BE2C (cell line): ENCODE results near the gene TWSG1.

Source experiments
- DNase-seq: peaks from one replicate; pipeline ENCODE4 v3.0.0-alpha.2; 2020
- H3K27me3 ChIP-seq: fragments of 250-450 bp; sonication (Bioruptor Pico); 2 replicates; pipeline ENCODE4 v1.5.1; 2020; ENCODE audit warnings: mild to moderate bottlenecking
- H3K36me3 ChIP-seq: fragments of 250-450 bp; sonication (Bioruptor Pico); 2 replicates; pipeline ENCODE4 v1.5.1; 2020; ENCODE audit warnings: mild to moderate bottlenecking
- H3K4me1 ChIP-seq: fragments of 250-450 bp; sonication (Bioruptor Pico); 2 replicates; pipeline ENCODE4 v1.5.1; 2020
- H3K4me3 ChIP-seq: 2 replicates; pipeline ENCODE4 v1.5.1; 2011; ENCODE audit warnings: low read depth, low read length
- H3K9me3 ChIP-seq: fragments of 250-450 bp; sonication (Bioruptor Pico); 2 replicates; pipeline ENCODE4 v1.5.1; 2020
- TF ChIP-seq, protein P1 (sequence below): IDR thresholded peaks from 2 replicates; pipeline ENCODE4 v1.5.1; 2012; ENCODE audit warnings: mild to moderate bottlenecking, low read depth, low read length

Gene TWSG1

DNA sequence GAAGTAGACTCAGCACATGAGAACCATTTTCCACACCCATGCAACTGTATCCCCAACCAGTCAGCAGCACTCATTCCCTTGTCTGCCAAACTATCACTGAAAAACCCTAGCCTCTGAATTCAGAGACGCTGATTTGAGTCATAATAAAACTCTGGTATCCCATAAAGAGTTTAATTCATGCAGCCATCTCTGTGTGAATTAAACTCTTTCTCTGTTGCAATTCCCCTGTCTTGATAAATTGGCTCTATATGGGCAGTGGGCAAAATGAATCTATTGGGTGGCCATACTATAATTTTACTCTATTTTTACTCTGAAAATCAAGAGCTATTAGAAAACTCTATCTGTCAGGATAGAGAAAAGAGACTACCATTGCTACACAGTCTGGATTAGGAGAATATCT, 40.6 kb upstream of the TWSG1 start:
- no peaks in the 10 kb centered on the region for H3K9me3 ChIP-seq
- H3K4me3 ChIP-seq, result no peak overlapping the region
- TF ChIP-seq, protein P1, sequence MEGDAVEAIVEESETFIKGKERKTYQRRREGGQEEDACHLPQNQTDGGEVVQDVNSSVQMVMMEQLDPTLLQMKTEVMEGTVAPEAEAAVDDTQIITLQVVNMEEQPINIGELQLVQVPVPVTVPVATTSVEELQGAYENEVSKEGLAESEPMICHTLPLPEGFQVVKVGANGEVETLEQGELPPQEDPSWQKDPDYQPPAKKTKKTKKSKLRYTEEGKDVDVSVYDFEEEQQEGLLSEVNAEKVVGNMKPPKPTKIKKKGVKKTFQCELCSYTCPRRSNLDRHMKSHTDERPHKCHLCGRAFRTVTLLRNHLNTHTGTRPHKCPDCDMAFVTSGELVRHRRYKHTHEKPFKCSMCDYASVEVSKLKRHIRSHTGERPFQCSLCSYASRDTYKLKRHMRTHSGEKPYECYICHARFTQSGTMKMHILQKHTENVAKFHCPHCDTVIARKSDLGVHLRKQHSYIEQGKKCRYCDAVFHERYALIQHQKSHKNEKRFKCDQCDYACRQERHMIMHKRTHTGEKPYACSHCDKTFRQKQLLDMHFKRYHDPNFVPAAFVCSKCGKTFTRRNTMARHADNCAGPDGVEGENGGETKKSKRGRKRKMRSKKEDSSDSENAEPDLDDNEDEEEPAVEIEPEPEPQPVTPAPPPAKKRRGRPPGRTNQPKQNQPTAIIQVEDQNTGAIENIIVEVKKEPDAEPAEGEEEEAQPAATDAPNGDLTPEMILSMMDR, result no peak
- no peaks in the 10 kb centered on the region for H3K36me3 ChIP-seq
- H3K4me1 ChIP-seq, result no peaks in the 10 kb centered on the region
- no peak for DNase-seq
- H3K27me3 ChIP-seq, result no peaks in the 10 kb centered on the region

DNA sequence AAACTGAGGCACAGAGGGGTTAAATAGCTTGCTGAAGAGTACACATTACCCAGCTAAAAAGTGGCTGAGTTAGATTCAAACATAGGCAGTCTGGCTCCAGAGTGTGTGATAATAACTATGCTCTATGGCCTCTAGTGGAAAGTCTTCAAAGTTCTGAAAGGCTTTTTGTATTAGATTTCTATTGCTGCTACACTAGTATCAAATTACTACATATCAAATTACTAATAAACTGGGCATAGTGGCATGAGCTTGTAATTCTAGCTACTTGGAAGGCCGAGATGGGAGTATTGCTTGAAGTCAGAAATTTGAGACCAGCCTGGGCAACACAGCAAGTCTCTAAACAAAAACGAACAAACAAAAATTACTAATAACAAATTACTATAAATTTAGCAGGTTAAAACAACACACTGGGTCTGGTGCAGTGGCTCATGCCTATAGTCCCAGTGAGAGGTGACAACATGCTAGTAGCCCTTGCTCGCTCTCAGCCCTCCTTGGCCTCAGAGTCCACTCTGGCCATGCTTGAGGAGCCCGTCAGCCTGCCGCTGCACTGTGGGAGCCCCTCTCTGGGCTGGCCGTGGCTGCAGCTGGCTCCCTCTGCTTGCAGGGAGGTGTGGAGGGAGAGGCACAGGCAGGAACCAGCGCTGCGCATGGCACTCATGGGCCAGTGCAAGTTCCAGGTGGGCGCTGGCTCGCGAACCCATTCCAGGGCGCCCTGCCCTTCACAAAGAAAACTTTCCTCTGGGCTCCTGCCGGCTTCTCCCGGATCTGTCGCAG, 38.2 kb upstream of the TWSG1 start:
- H3K9me3 ChIP-seq, result no peaks in the 10 kb centered on the region
- no peaks in the 10 kb centered on the region for H3K36me3 ChIP-seq
- no peak overlapping the region for H3K4me3 ChIP-seq
- no peaks in the 10 kb centered on the region for H3K27me3 ChIP-seq
- no peaks in the 10 kb centered on the region for H3K4me1 ChIP-seq
- TF ChIP-seq, protein P1, result no peak
- no peak for DNase-seq

DNA sequence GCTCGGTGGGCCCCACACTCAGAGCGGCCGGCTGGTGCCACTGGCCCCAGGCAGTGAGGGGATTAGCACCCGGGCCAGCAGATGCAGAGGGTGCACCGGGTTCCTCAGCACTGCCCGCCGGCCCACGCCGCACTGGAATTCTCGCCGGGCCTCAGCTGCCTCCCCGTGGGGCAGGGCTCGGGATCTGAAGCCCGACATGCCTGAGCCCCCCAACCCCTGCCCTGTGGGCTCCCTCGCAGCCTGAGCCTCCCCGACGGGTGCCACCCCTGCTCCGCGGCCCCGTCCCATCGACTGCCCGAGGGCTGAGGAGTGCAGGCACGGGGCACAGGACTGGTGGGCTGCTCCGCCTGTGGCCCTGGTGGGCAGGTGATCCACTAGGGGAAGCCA, 37.6 kb upstream of the TWSG1 start:
- no peaks in the 10 kb centered on the region for H3K27me3 ChIP-seq
- TF ChIP-seq, protein P1, result no peak
- no peak overlapping the region for H3K4me3 ChIP-seq
- no peaks in the 10 kb centered on the region for H3K9me3 ChIP-seq
- DNase-seq, result no peak
- H3K36me3 ChIP-seq, result no peaks in the 10 kb centered on the region
- H3K4me1 ChIP-seq, result no peaks in the 10 kb centered on the region

DNA sequence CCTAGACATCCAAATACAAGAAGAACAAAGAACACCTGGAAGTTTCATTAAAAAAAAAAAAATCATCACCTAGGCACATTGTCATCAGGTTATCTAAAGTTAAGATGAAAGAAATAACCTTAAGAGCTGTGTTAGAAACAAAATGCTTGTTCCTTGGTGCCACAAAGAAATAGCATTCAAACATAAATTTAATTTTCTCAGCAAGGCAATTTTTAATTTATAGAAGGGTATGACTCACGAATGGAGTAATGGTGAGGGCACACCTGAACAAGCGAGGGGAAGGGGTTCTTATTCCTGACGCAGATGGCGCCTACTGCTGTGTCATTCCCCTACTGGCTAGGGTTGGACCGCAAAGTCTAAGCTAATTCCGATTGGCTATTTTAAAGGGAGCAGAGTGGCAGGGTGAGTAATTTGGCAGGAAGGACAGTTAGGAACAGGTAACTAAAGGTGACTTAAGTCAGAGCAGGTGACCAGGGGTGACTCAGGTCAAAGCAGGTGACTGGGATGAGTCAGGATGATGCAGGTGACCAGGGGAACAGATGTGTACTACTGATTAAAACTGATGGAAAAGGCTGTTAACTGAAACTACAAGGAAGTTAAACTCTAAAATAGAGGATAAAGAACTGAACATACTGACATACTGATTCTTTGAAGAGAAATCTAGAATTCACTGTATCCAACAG, 30.0 kb upstream of the TWSG1 start:
- DNase-seq, result no peak
- TF ChIP-seq, protein P1, result no peak
- no peaks in the 10 kb centered on the region for H3K27me3 ChIP-seq
- H3K9me3 ChIP-seq, result no peaks in the 10 kb centered on the region
- no peaks in the 10 kb centered on the region for H3K4me1 ChIP-seq
- no peak overlapping the region for H3K4me3 ChIP-seq
- H3K36me3 ChIP-seq, result no peaks in the 10 kb centered on the region

DNA sequence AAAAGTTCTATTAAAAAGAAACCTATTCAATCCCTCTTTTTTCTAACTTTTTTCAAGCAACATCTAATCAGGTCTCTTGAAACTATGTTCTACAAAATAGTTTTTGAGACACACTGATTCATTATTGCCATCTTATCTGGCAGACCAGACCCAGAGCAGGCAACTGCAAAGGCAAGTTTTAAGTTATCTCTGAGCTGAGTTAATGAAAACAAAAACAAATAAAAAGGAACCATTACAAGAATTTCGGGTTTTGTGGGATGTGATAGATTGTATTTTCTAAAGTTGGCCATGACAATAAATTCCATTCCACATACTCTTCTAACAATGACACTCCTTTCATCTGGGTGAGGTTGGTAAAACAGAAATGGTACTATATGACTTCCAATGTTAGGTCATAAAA, 15.2 kb upstream of the TWSG1 start:
- TF ChIP-seq, protein P1, result no peak
- Histone ChIP-seq H3K36me3 (no peaks in the 10 kb centered on the region), H3K9me3 (no peaks in the 10 kb centered on the region), H3K4me1 (no peaks in the 10 kb centered on the region), H3K27me3 (no peaks in the 10 kb centered on the region), H3K4me3 (no peak overlapping the region)
- DNase-seq, result no peak

DNA sequence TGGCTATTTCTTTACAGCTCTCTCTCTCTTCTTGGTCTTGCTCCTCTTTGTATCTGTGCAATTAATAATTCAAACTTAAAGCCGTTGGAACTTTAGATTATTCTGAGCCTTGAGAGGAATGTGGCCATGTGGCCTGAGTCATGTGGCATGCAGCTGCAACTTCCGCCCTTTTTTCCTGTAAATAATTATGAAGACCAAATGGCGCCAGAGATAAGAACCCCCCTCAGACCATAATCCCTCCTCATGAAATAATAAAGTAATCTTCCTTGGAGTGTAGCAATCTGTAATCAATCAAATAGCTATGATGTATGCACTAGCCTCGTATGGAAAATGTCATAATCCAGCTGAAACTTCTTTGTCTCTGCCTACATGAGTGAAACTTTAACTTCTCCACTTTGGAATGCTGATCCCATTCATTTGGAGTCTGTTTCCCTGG, 13.5 kb upstream of the TWSG1 start:
- H3K27me3 ChIP-seq, result no peaks in the 10 kb centered on the region
- DNase-seq, result no peak
- no peaks in the 10 kb centered on the region for H3K9me3 ChIP-seq
- no peak overlapping the region for H3K4me3 ChIP-seq
- no peaks in the 10 kb centered on the region for H3K36me3 ChIP-seq
- no peaks in the 10 kb centered on the region for H3K4me1 ChIP-seq
- TF ChIP-seq, protein P1, result no peak
